Astrocyte (in vitro differentiated cells and primary cell): ENCODE measurements around the gene NTM.

Experiments
- EZH2 ChIP-seq: IDR thresholded peaks from 2 replicates; pipeline ENCODE4 v1.6.1; 2012; ENCODE audit warnings: mild to moderate bottlenecking, low read length, inconsistent platforms; ENCODE audit not compliant: insufficient read depth
- TF ChIP-seq, protein P1 (sequence below): IDR thresholded peaks from 2 replicates; pipeline ENCODE4 v1.5.1; 2011; ENCODE audit warnings: low read depth, mild to moderate bottlenecking, inconsistent platforms, low read length, moderate library complexity; ENCODE audit not compliant: insufficient read depth

DNA sequence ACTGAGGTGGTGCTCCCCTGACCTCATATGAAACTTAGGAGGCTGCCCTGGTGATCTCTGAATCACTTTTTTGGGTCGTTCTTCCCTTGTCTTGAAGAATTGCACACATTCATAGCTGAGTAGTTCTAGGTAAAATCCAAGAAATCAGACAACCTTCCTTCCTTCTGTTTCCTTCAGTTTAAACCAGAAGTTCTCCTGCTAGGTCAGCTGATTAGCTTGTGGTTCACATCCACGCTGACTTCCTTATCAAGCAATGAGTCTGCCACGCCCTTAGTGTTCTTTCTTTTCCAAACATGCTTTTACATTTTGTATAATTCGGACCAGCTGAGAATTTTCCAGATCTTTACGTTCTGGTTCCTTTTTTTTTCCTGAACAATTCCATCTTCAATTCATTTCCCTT, 892.8 kb downstream of the NTM start:
- TF ChIP-seq, protein P1, sequence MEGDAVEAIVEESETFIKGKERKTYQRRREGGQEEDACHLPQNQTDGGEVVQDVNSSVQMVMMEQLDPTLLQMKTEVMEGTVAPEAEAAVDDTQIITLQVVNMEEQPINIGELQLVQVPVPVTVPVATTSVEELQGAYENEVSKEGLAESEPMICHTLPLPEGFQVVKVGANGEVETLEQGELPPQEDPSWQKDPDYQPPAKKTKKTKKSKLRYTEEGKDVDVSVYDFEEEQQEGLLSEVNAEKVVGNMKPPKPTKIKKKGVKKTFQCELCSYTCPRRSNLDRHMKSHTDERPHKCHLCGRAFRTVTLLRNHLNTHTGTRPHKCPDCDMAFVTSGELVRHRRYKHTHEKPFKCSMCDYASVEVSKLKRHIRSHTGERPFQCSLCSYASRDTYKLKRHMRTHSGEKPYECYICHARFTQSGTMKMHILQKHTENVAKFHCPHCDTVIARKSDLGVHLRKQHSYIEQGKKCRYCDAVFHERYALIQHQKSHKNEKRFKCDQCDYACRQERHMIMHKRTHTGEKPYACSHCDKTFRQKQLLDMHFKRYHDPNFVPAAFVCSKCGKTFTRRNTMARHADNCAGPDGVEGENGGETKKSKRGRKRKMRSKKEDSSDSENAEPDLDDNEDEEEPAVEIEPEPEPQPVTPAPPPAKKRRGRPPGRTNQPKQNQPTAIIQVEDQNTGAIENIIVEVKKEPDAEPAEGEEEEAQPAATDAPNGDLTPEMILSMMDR, result no peak
- no peak for TF ChIP-seq EZH2
